GM12878 (cell line): Measurements from ENCODE around the gene SCLY.

ENCODE experiments used
- IKZF2 ChIP-seq, 2 experiments: fragments of 450-650 bp; IDR thresholded peaks; 2 replicates each; pipeline ENCODE4 v1.6.1; 2017; ENCODE audit warnings: mild to moderate bottlenecking in 2 of 2, moderate library complexity in 2 of 2
- JUND ChIP-seq: IDR thresholded peaks from 2 replicates; pipeline ENCODE4 v1.6.1; 2012; ENCODE audit warnings: low read depth, mild to moderate bottlenecking, low read length, improper control_type of control experiment, moderate library complexity
- TAF1 ChIP-seq: IDR thresholded peaks from 2 replicates; pipeline ENCODE4 v1.6.1; 2011; ENCODE audit warnings: mild to moderate bottlenecking, low read depth, low read length, borderline replicate concordance
- TF ChIP-seq, protein P1 (sequence below), 3 experiments: IDR thresholded peaks in 2 of 3; conservative IDR thresholded peaks in 1 of 3; 2 replicates each; pipeline ENCODE4 v1.5.1; 2011; ENCODE audit warnings: low read depth in 3 of 3, low read length in 3 of 3, mild to moderate bottlenecking in 3 of 3, control low read depth in 2 of 3, moderate library complexity in 2 of 3, inconsistent platforms in 1 of 3, mixed read lengths in 1 of 3; ENCODE audit not compliant: control insufficient read depth in 2 of 3, insufficient read depth in 1 of 3; ENCODE audit errors: extremely low read depth in 1 of 3
- TF ChIP-seq, protein P2 (sequence below): fragments of 450-650 bp; formaldehyde crosslinking; IDR thresholded peaks from 2 replicates; pipeline ENCODE4 v1.5.0; 2022; ENCODE audit warnings: mild to moderate bottlenecking, missing genetic modification characterization

DNA sequence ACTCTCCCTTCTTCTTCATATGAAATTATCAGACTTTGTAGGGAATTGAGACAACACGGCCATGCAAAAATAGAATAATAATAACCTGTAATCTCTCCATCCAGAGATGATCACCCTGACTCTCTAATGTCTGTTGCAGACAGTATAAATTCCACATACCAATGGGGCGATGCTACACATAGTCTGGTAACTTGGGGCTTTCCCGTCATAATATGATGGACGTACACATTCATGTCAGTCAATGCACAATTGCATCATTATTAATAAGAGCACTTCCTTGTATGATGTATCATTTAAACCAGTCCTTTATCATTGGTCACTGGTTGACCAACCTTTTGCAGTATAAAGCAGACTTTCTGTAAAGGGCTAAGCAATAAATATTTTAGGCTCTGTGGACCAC lies 39.5 kb upstream of the SCLY start:
- TF ChIP-seq, protein P1, sequence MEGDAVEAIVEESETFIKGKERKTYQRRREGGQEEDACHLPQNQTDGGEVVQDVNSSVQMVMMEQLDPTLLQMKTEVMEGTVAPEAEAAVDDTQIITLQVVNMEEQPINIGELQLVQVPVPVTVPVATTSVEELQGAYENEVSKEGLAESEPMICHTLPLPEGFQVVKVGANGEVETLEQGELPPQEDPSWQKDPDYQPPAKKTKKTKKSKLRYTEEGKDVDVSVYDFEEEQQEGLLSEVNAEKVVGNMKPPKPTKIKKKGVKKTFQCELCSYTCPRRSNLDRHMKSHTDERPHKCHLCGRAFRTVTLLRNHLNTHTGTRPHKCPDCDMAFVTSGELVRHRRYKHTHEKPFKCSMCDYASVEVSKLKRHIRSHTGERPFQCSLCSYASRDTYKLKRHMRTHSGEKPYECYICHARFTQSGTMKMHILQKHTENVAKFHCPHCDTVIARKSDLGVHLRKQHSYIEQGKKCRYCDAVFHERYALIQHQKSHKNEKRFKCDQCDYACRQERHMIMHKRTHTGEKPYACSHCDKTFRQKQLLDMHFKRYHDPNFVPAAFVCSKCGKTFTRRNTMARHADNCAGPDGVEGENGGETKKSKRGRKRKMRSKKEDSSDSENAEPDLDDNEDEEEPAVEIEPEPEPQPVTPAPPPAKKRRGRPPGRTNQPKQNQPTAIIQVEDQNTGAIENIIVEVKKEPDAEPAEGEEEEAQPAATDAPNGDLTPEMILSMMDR (IDR thresholded peaks at IDR 0.05 in 2 of 3, conservative IDR thresholded peaks at IDR 0.05 in 1 of 3; ENCODE audit: control insufficient read depth in 2 of 3, extremely low read depth in 1 of 3, insufficient read depth in 1 of 3, low read depth in 3 of 3, low read length in 3 of 3), result no peak
- TF ChIP-seq TAF1 (no peak), IKZF2 (IDR thresholded peaks at IDR 0.05) (no peak), JUND (no peak)
- TF ChIP-seq, protein P2, sequence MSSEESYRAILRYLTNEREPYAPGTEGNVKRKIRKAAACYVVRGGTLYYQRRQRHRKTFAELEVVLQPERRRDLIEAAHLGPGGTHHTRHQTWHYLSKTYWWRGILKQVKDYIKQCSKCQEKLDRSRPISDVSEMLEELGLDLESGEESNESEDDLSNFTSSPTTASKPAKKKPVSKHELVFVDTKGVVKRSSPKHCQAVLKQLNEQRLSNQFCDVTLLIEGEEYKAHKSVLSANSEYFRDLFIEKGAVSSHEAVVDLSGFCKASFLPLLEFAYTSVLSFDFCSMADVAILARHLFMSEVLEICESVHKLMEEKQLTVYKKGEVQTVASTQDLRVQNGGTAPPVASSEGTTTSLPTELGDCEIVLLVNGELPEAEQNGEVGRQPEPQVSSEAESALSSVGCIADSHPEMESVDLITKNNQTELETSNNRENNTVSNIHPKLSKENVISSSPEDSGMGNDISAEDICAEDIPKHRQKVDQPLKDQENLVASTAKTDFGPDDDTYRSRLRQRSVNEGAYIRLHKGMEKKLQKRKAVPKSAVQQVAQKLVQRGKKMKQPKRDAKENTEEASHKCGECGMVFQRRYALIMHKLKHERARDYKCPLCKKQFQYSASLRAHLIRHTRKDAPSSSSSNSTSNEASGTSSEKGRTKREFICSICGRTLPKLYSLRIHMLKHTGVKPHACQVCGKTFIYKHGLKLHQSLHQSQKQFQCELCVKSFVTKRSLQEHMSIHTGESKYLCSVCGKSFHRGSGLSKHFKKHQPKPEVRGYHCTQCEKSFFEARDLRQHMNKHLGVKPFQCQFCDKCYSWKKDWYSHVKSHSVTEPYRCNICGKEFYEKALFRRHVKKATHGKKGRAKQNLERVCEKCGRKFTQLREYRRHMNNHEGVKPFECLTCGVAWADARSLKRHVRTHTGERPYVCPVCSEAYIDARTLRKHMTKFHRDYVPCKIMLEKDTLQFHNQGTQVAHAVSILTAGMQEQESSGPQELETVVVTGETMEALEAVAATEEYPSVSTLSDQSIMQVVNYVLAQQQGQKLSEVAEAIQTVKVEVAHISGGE (CRISPR knock-in tag), result no peak
